H1 (cell line): ENCODE results near the gene RNF212. TPM values are rescaled to one million over a fixed set of nuclear protein-coding genes. Genes with fewer than 3 reads are reported as not detected.

Experiments
- CTCF ChIA-PET: fragments of 300-600 bp; sonication (Branson Sonifier 250); formaldehyde crosslinking; loops from one replicate; lab custom pipeline; 2021; ENCODE audit not compliant: partially characterized antibody; lab: Charles Lee
- POLR2A ChIA-PET: fragments of 300-600 bp; sonication (Branson Sonifier 250); formaldehyde crosslinking; loops from one replicate; lab custom pipeline; 2021; ENCODE audit warnings: inconsistent platforms; ENCODE audit not compliant: partially characterized antibody; lab: Charles Lee
- DNase-seq, 2 experiments: peaks; one replicate each; pipeline versions ENCODE4 v3.0.0 to v3.0.0-alpha.2; 2010 to 2022; ENCODE audit warnings: low spot score in 2 of 2, low read depth in 1 of 2, mixed read lengths in 1 of 2
- FAIRE-seq: peaks from 2 replicates; lab custom pipeline; 2011; peaks lifted over from hg19 to GRCh38; lab: Jason Lieb, UNC
- H2AFZ ChIP-seq: 2 replicates; pipeline ENCODE4 v1.8.1; 2012; ENCODE audit warnings: low read length, inconsistent platforms
- H2AK5ac ChIP-seq: 2 replicates; pipeline ENCODE4 v1.6.1; 2013; ENCODE audit warnings: low read depth, low read length
- H2BK120ac ChIP-seq: replicated peaks from 2 replicates; pipeline ENCODE3; 2013; ENCODE audit warnings: low read depth, low read length, inconsistent platforms
- H2BK12ac ChIP-seq: 2 replicates; pipeline ENCODE4 v1.6.1; 2013; ENCODE audit warnings: low read depth, low read length
- H2BK15ac ChIP-seq: 2 replicates; pipeline ENCODE4 v1.6.1; 2013; ENCODE audit warnings: low read length
- H2BK20ac ChIP-seq: 2 replicates; pipeline ENCODE4 v1.6.1; 2013; ENCODE audit warnings: low read length
- H2BK5ac ChIP-seq: 2 replicates; pipeline ENCODE4 v1.6.1; 2013; ENCODE audit warnings: low read depth, low read length
- H3K14ac ChIP-seq: 2 replicates; pipeline ENCODE4 v1.6.1; 2013; ENCODE audit warnings: inconsistent platforms; ENCODE audit not compliant: insufficient read length
- H3K18ac ChIP-seq: 2 replicates; pipeline ENCODE4 v1.6.1; 2013; ENCODE audit warnings: low read length; ENCODE audit errors: extremely low read depth
- H3K23ac ChIP-seq: 2 replicates; pipeline ENCODE4 v1.6.1; 2013; ENCODE audit warnings: inconsistent platforms; ENCODE audit not compliant: insufficient read length
- H3K23me2 ChIP-seq: 2 replicates; pipeline ENCODE4 v1.6.1; 2013; ENCODE audit warnings: low read depth, low read length
- H3K27ac ChIP-seq: 2 replicates; pipeline ENCODE4 v1.6.1; 2011; ENCODE audit warnings: low read depth, low read length, inconsistent platforms
- H3K27me3 ChIP-seq, 4 experiments: replicated peaks in 1 of 4; 1 replicate in 1 of 4; 2 replicates in 3 of 4; pipeline versions ENCODE4 v1.6.1 to v1.8.1; 2011 to 2013; ENCODE audit warnings: low read length in 3 of 4, mild to moderate bottlenecking in 3 of 4, inconsistent platforms in 2 of 4, mixed read lengths in 2 of 4, moderate library complexity in 1 of 4; ENCODE audit not compliant: control insufficient read depth in 3 of 4, insufficient read depth in 3 of 4; ENCODE audit errors: extremely low read depth in 1 of 4
- H3K36me3 ChIP-seq, 4 experiments: 2 replicates each; pipeline versions ENCODE4 v1.6.1 to v1.8.1; 2011 to 2013; ENCODE audit warnings: mild to moderate bottlenecking in 4 of 4, low read length in 3 of 4, moderate library complexity in 2 of 4, control low read depth in 1 of 4, inconsistent platforms in 1 of 4; ENCODE audit not compliant: insufficient read depth in 4 of 4, control insufficient read depth in 2 of 4
- H3K4ac ChIP-seq: replicated peaks from 2 replicates; pipeline ENCODE3; 2013; ENCODE audit warnings: low read length, low read depth, mixed read lengths, inconsistent platforms; ENCODE audit not compliant: insufficient read length
- H3K4me1 ChIP-seq, 4 experiments: replicated peaks in 1 of 4; 1 replicate in 1 of 4; 2 replicates in 3 of 4; pipeline versions ENCODE4 v1.6.1 to v1.8.1; 2011 to 2013; ENCODE audit warnings: low read length in 3 of 4, inconsistent platforms in 2 of 4, mixed read lengths in 1 of 4; ENCODE audit not compliant: insufficient read depth in 4 of 4, control insufficient read depth in 3 of 4
- H3K4me2 ChIP-seq, 2 experiments: 2 replicates each; pipeline versions ENCODE4 v1.6.1 to v1.8.1; 2011 to 2013; ENCODE audit warnings: low read depth in 2 of 2, low read length in 2 of 2, control low read depth in 1 of 2, inconsistent platforms in 1 of 2, mild to moderate bottlenecking in 1 of 2; ENCODE audit not compliant: insufficient read depth in 1 of 2
- H3K4me3 ChIP-seq, 4 experiments: fragments of 200-600, 300-600 bp in 1 of 4; sonication (generic), shearing (Covaris generic), sonication (Bioruptor Twin) in 1 of 4; 2 replicates each; pipeline versions ENCODE4 v1.5.1 to v1.8.1; 2011 to 2016; ENCODE audit warnings: low read length in 4 of 4, low read depth in 3 of 4, control low read depth in 2 of 4, inconsistent platforms in 2 of 4, mild to moderate bottlenecking in 2 of 4, mixed read lengths in 1 of 4, moderate library complexity in 1 of 4; ENCODE audit not compliant: insufficient read depth in 2 of 4; ENCODE audit errors: extremely low read depth in 1 of 4
- H3K56ac ChIP-seq: replicated peaks from 2 replicates; pipeline ENCODE3; 2013; ENCODE audit warnings: low read depth, mild to moderate bottlenecking, mixed read lengths, low read length, inconsistent platforms; ENCODE audit not compliant: insufficient read length
- H3K79me1 ChIP-seq: 2 replicates; pipeline ENCODE4 v1.6.1; 2013; ENCODE audit warnings: low read depth, low read length, control low read depth
- H3K79me2 ChIP-seq, 2 experiments: 2 replicates each; pipeline versions ENCODE4 v1.6.1 to v1.8.1; 2012 to 2013; ENCODE audit warnings: low read length in 2 of 2, mild to moderate bottlenecking in 2 of 2, inconsistent platforms in 1 of 2; ENCODE audit not compliant: insufficient read depth in 2 of 2, control insufficient read depth in 1 of 2
- H3K9ac ChIP-seq, 4 experiments: replicated peaks in 1 of 4; 1 replicate in 1 of 4; 2 replicates in 3 of 4; pipeline versions ENCODE4 v1.6.1 to v1.8.1; 2011 to 2013; ENCODE audit warnings: low read depth in 3 of 4, low read length in 3 of 4, control low read depth in 2 of 4, mild to moderate bottlenecking in 2 of 4, moderate library complexity in 2 of 4, inconsistent platforms in 1 of 4; ENCODE audit errors: extremely low read depth in 1 of 4
- H3K9me3 ChIP-seq, 2 experiments: 2 replicates each; pipeline versions ENCODE4 v1.6.1 to v1.8.1; 2012 to 2013; ENCODE audit warnings: mild to moderate bottlenecking in 2 of 2, moderate library complexity in 2 of 2, control low read depth in 1 of 2, inconsistent platforms in 1 of 2, low read depth in 1 of 2, low read length in 1 of 2, mixed read lengths in 1 of 2; ENCODE audit not compliant: insufficient read depth in 2 of 2
- H4K20me1 ChIP-seq, 2 experiments: replicated peaks in 1 of 2; 2 replicates each; pipeline versions ENCODE3 to v1.8.1; 2011 to 2013; ENCODE audit warnings: inconsistent platforms in 2 of 2, low read length in 2 of 2, mild to moderate bottlenecking in 1 of 2; ENCODE audit not compliant: insufficient read depth in 2 of 2, control insufficient read depth in 1 of 2
- H4K5ac ChIP-seq: 2 replicates; pipeline ENCODE4 v1.6.1; 2013; ENCODE audit warnings: low read length, low read depth, mixed read lengths, inconsistent platforms; ENCODE audit not compliant: insufficient read length
- H4K8ac ChIP-seq: 2 replicates; pipeline ENCODE4 v1.8.0; 2013; ENCODE audit warnings: mild to moderate bottlenecking, moderate library complexity, low read length, inconsistent platforms; ENCODE audit not compliant: insufficient read depth; ENCODE audit errors: extremely low read depth
- H4K91ac ChIP-seq: replicated peaks from 2 replicates; pipeline ENCODE3; 2013; ENCODE audit warnings: low read length, mixed read lengths, inconsistent platforms; ENCODE audit not compliant: insufficient read length
- CBX5 ChIP-seq: fragments of 300-800, 300-1000 bp; sonication (generic); IDR thresholded peaks from 2 replicates; pipeline ENCODE4 v1.7.1; 2016; ENCODE audit warnings: antibody characterized with exemption, low read length, low read depth
- CHD1 ChIP-seq: IDR thresholded peaks from 2 replicates; pipeline ENCODE4 v1.6.1; 2012; ENCODE audit warnings: low read depth, low read length, improper control_type of control experiment
- CHD2 ChIP-seq: IDR thresholded peaks from 2 replicates; pipeline ENCODE4 v1.6.1; 2012; ENCODE audit warnings: low read length, improper control_type of control experiment
- E2F6 ChIP-seq: IDR thresholded peaks from 2 replicates; pipeline ENCODE4 v1.6.1; 2012; ENCODE audit warnings: inconsistent platforms
- EGR1 ChIP-seq: IDR thresholded peaks from 2 replicates; pipeline ENCODE4 v1.6.1; 2011; ENCODE audit warnings: low read depth, low read length, borderline replicate concordance
- JUN ChIP-seq: IDR thresholded peaks from 2 replicates; pipeline ENCODE4 v1.6.1; 2011; ENCODE audit warnings: low read depth, mild to moderate bottlenecking, improper control_type of control experiment, low read length
- TEAD4 ChIP-seq: IDR thresholded peaks from 2 replicates; pipeline ENCODE4 v1.6.1; 2012; ENCODE audit warnings: low read depth, low read length, inconsistent platforms, mixed read lengths
- ZNF274 ChIP-seq: IDR thresholded peaks from 2 replicates; pipeline ENCODE4 v1.7.0; 2012; ENCODE audit warnings: low read length, borderline replicate concordance; ENCODE audit errors: extremely low read depth
- WGBS, 2 experiments: shearing (Covaris generic) in 1 of 2; methylation state at CpG; one replicate each; pipeline versions ENCODE4 v1.1.6 to v1.1.7; 2013 to 2015; ENCODE audit warnings: low lambda C conversion rate in 2 of 2, mixed read lengths in 2 of 2, inconsistent platforms in 1 of 2, low coverage in 1 of 2, missing lambda C conversion rate in 1 of 2; ENCODE audit not compliant: insufficient replicate concordance in 2 of 2, insufficient coverage in 1 of 2, insufficient read length in 1 of 2; ENCODE audit errors: extremely low coverage in 1 of 2, missing lambda C conversion rate in 1 of 2; 5-methylcytosine and 5-hydroxymethylcytosine counted together
- polyA plus RNA-seq, 7 experiments: library from polyadenylated mRNA; depleted of rRNA in 3 of 7; stranded (reverse) in 5 of 7; unstranded in 2 of 7; fragments of >200 nt in 5 of 7; fragments of 200-250 nt in 2 of 7; gene quantifications; 1 replicate in 5 of 7; 2 replicates in 1 of 7; 4 replicates in 1 of 7; pipeline versions ENCODE4 v1.2.1 to v1.2.3, GENCODE V29; 2011 to 2013; ENCODE audit warnings: missing spikeins in 2 of 7, mixed read lengths in 2 of 7
- total RNA-seq: library from RNA; stranded (reverse); fragmentation: NEBNext Ultra II Directional; extraction: Animal tissue kit (Norgen Biotek cat#: 25700); gene quantifications from 2 replicates; pipeline ENCODE4 v1.2.1, GENCODE V29; 2021
- TF ChIP-seq, protein P1 (sequence below), 3 experiments: IDR thresholded peaks; 1 replicate in 2 of 3; 2 replicates in 1 of 3; pipeline versions ENCODE4 v1.5.1 to v1.6.1; 2011; ENCODE audit warnings: low read length in 3 of 3, mild to moderate bottlenecking in 3 of 3, inconsistent platforms in 2 of 3, low read depth in 1 of 3, moderate library complexity in 1 of 3; ENCODE audit not compliant: insufficient read depth in 1 of 3; ENCODE audit errors: control extremely low read depth in 1 of 3

RNF212 gene
- total and polyA plus RNA-seq, 2 of the 8 experiments (the other 6 are each of a cell fraction or from before 2014, with no cell fraction given): 3.4 to 5.4 TPM

GRCh38 chr4:1130316-1131186 is 17.2 kb upstream of the RNF212 start:
- Histone ChIP-seq H2AK5ac (no peak overlapping the region), H2BK120ac (no peak overlapping the region), H3K36me3 (no peaks in the 10 kb centered on the region), H2BK12ac (no peak overlapping the region), H3K56ac (no peak overlapping the region), H2BK5ac (no peak overlapping the region), H4K20me1 (no peaks in the 10 kb centered on the region), H3K4ac (no peak overlapping the region), H4K91ac (no peak overlapping the region), H3K14ac (no peak overlapping the region), H3K27me3 (no peaks in the 10 kb centered on the region), H3K9ac (no peak overlapping the region), H3K18ac (no peak overlapping the region), H3K9me3 (no peaks in the 10 kb centered on the region), H3K27ac (no peak overlapping the region), H4K5ac (no peak overlapping the region), H2BK15ac (no peak overlapping the region), H3K79me1 (no peaks in the 10 kb centered on the region; the same call in 1 of the 2 replicates), H2AFZ (peak overlapping the region; percentile 78; the same call in 1 of the 2 replicates), H4K8ac (no peak overlapping the region), H3K23me2 (no peaks in the 10 kb centered on the region), H3K4me3 (no peak overlapping the region), H3K4me1 (no peaks in the 10 kb centered on the region; a peak in 1 of 7 replicates), H3K79me2 (no peaks in the 10 kb centered on the region), H2BK20ac (no peak overlapping the region), H3K23ac (no peak overlapping the region), H3K4me2 (no peak overlapping the region)
- FAIRE-seq (peak; percentile 55), DNase-seq (peak in 1 of 2 experiments; percentile 84)
- ChIA-PET POLR2A (no interaction called here), CTCF (interaction anchor here (0.6 to 3.2 kb wide), 38 partner anchors 9 to 317 kb away, joined by 3 to 25 read pairs (median 4); partner anchors contain the start of gene SPON2)
- WGBS, 2 experiments: 40% methylated on average over 13 of the region's 13 CpGs; no CpG with 5 or more reads in 1 of the 2 experiments
- TF ChIP-seq, protein P1, sequence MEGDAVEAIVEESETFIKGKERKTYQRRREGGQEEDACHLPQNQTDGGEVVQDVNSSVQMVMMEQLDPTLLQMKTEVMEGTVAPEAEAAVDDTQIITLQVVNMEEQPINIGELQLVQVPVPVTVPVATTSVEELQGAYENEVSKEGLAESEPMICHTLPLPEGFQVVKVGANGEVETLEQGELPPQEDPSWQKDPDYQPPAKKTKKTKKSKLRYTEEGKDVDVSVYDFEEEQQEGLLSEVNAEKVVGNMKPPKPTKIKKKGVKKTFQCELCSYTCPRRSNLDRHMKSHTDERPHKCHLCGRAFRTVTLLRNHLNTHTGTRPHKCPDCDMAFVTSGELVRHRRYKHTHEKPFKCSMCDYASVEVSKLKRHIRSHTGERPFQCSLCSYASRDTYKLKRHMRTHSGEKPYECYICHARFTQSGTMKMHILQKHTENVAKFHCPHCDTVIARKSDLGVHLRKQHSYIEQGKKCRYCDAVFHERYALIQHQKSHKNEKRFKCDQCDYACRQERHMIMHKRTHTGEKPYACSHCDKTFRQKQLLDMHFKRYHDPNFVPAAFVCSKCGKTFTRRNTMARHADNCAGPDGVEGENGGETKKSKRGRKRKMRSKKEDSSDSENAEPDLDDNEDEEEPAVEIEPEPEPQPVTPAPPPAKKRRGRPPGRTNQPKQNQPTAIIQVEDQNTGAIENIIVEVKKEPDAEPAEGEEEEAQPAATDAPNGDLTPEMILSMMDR (IDR thresholded peaks at IDR 0.05; ENCODE audit: control extremely low read depth in 1 of 3, insufficient read depth in 1 of 3, low read depth in 1 of 3, low read length in 3 of 3): peak; percentile 89 to 99 (median 97)
- TF ChIP-seq CBX5 (no peak), TEAD4 (0 out of 2 replicates have a peak, but pooled peaks have one; percentile 11), E2F6 (no peak), ZNF274 (no peak), CHD1 (no peak), CHD2 (no peak), EGR1 (peak; percentile 43; the same call in 1 of the 2 replicates), JUN (no peak)
